Measurements from ENCODE around the gene GPR25. TPM values are rescaled to one million over a fixed set of nuclear protein-coding genes. Genes with fewer than 3 reads are reported as not detected.

GPR25 gene, protein sequence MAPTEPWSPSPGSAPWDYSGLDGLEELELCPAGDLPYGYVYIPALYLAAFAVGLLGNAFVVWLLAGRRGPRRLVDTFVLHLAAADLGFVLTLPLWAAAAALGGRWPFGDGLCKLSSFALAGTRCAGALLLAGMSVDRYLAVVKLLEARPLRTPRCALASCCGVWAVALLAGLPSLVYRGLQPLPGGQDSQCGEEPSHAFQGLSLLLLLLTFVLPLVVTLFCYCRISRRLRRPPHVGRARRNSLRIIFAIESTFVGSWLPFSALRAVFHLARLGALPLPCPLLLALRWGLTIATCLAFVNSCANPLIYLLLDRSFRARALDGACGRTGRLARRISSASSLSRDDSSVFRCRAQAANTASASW
- total RNA-seq, result not detected
- long read RNA-seq, result 0 reads

- ATAC-seq (ENCODE audit: poor library complexity) (no peak), DNase-seq (no peak)
- intact Hi-C loops (cut with DNase I), result no loop called here
These were observed at the start of gene GPR25 for GRCh38 chr1:200872446-200873115. Gene GPR25, plus strand, starts transcription at chr1:200872981. Its CDS starts 57 bp downstream, at chr1:200873038.

GRCh38 chr1:200831091-200831490 is 41.7 kb upstream of the GPR25 start:
- DNase-seq, result no peak
- intact Hi-C loops (cut with DNase I), result loop anchor here (10.0 kb wide), 1 partner anchor 206 kb away; the partner anchor contains the start of gene KIF14
- no peak for ATAC-seq (ENCODE audit: poor library complexity)

DNA sequence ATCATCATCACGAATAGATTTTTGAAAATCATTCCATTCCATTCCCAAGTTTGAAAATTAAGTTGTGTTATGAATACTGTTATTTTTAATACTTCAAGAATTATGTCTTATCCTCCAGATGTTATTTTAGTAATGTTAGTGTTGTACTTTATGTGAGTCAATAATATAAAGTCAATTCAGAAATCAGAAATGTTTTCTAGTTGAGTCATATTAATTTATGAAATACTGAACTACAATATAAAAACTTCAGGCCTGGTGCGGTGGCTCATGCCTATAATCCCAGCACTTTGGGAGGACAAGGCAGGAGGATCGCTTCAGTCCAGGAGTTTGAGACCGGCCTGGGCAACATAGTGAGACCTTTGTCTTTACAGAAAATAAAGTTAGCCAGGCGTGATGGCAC is 38.4 kb upstream of the GPR25 start:
- ATAC-seq (ENCODE audit: poor library complexity) (no peak), DNase-seq (no peak)
- intact Hi-C loops (cut with DNase I), result loop anchor here (10.0 kb wide), 1 partner anchor 210 kb away; the partner anchor contains the start of gene KIF14

DNA sequence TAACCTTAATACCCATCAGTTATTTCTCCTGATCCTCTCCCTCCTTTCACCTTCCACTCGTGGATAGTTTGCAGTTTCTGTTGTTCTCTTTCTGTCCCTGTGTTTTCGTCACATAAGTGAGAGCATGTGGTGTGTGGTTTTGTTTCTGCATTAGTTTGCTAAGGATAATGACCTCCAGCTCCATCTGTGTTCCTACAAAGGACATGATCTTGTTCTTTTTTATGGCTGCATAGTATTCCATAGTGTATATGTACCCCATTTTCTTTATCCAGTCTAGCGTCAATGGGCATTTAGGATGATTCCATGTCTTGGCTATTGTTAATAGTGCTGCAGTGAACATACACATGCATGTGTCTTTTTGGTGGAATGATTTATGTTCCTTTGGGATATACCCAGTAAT is 36.6 kb upstream of the GPR25 start:
- intact Hi-C loops (cut with DNase I), result loop anchor here (10.0 kb wide), 1 partner anchor 211 kb away; the partner anchor contains the start of gene KIF14

GRCh38 chr1:200837931-200838571 is 34.7 kb upstream of the GPR25 start:
- ATAC-seq (ENCODE audit: poor library complexity) (no peak), DNase-seq (no peak)
- intact Hi-C loops (cut with DNase I), result loop anchor here (10.0 kb wide), 1 partner anchor 213 kb away; the partner anchor contains the start of gene KIF14

More for the DNA sequence above, 36.6 kb upstream of the GPR25 start:
- DNase-seq (no peak), ATAC-seq (ENCODE audit: poor library complexity) (no peak)

DNA sequence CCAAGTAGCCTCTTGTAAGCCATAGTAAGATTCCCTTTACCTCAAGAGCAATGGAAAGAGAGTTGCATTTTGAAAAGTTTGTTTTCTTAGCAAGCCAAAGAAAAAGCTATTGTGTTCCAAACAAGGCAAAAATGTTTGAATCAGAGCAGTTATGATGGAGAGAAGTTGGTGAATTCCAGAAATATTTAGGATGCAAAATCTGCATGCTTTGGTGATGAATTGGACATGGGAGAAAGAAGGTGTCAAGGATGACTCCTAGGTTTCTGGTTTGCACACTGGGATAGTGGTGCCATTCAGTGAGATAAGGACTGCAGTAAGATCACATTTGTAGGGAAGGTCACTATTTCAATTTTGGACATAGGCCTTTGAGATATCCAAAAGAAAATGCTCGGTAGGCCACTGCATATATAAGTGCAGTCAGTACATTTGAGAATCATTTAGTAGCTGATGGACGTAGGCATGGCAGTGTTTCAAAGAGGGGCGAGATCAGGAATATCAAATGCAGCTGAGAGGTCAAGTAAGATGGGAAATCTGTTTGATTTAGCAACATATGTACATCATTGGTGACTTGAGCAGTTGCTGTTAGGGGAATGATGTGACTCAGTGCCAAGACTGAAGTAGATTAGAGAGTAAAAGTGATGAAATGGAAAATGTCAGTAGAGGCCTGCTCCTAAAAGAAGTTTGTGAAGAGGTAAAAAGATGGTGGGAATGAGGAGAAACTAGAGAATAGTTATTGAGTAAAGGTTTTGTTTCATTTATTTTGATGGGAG is 33.9 kb upstream of the GPR25 start:
- ATAC-seq (ENCODE audit: poor library complexity) (no peak), DNase-seq (no peak)
- intact Hi-C loops (cut with DNase I), result loop anchor here (10.0 kb wide), 1 partner anchor 214 kb away; the partner anchor contains the start of gene KIF14

DNA sequence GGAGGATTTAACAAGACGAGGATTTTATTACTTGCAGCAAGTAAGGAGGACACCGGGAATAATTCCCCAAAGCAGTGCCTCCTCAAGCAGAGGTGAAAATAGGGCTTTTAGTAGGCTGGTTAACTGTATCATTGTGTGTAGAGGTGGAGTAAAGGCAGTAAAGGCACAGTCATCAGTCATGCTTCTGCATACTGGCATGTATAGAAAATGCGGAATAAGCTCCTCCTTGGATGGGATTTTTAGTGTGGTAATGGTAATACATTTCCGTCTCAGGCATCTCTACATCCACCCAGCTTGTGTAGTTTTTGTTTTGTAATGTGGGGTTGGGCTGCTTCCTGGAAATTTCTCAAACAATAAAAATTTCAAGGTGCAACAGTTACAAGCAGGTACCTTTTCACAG is 27.4 kb upstream of the GPR25 start:
- ATAC-seq (ENCODE audit: poor library complexity) (no peak), DNase-seq (no peak)
- intact Hi-C loops (cut with DNase I), result no loop called here

- ATAC-seq (ENCODE audit: poor library complexity) (no peak), DNase-seq (no peak)
- intact Hi-C loops (cut with DNase I), result no loop called here
These were observed 26.4 kb upstream of the GPR25 start for GRCh38 chr1:200846398-200846797.

GRCh38 chr1:200849430-200849829 is 23.4 kb upstream of the GPR25 start:
- DNase-seq, result no peak
- ATAC-seq (ENCODE audit: poor library complexity), result no peak
- intact Hi-C loops (cut with DNase I), result no loop called here

DNA sequence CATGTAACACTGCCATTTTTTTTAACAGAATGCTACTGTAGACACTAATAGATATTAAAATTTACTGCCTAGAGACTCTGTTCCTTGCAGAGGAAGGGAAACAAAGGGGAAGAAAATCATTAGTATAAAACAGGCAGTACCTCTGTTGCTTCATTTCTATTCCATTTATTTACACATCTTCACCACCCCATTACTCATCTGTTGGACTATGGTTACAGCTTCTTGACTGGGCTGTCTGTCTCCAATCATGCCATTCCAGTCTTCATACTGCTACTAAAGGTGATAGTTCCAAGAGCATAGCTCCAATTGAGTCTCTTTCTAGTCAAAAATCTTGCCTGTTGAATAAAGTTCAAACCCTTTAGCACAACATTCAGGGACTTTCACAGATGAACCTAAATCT is 22.2 kb upstream of the GPR25 start:
- intact Hi-C loops (cut with DNase I), result no loop called here
- no peak for DNase-seq
- no peak for ATAC-seq (ENCODE audit: poor library complexity)

GRCh38 chr1:200856716-200857357 is 15.9 kb upstream of the GPR25 start:
- no peak for DNase-seq
- ATAC-seq (ENCODE audit: poor library complexity), result no peak
- intact Hi-C loops (cut with DNase I), result no loop called here

GRCh38 chr1:200857804-200858203 is 15.0 kb upstream of the GPR25 start:
- intact Hi-C loops (cut with DNase I), result no loop called here
- ATAC-seq (ENCODE audit: poor library complexity) (no peak), DNase-seq (no peak)

DNA sequence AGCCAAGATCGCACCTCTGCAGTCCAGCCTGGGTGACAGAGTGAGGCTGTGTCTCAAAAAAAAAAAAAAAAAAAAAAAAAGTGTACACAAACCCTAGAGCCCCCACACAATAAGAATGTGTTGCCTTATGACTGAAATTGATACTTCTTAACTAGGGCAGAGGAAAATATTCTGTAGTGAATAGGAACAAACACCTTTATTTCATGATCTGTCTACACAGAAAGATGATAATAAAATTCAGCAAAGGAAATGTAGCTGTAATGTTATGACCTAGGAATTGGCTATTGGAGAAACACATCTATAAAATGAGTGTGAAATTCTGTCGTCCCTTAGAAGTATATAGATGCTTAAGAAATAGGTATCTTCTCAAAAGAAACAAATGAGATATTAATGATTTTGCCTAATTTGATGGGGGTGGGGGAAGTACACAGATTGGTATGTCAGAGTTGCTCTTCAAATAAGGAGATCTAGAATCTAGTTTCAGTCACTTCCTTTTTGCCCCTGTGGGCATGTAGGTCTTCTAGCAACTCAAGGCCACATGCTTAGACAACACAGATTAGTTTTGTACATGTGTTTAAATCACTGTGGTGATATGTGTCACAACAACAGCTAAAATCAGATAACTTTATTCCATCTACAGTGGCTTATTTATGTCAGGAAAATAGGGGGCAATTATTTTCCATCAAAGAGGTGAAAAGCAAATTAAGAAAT is 10.7 kb upstream of the GPR25 start:
- DNase-seq (no peak), ATAC-seq (ENCODE audit: poor library complexity) (no peak)
- intact Hi-C loops (cut with DNase I), result no loop called here

- intact Hi-C loops (cut with DNase I), result no loop called here
- DNase-seq (no peak), ATAC-seq (ENCODE audit: poor library complexity) (no peak)
These were observed 9.9 kb upstream of the GPR25 start for GRCh38 chr1:200862713-200863415.

GRCh38 chr1:200866116-200866515 is 6.7 kb upstream of the GPR25 start:
- ATAC-seq (ENCODE audit: poor library complexity), result no peak
- intact Hi-C loops (cut with DNase I), result no loop called here

DNA sequence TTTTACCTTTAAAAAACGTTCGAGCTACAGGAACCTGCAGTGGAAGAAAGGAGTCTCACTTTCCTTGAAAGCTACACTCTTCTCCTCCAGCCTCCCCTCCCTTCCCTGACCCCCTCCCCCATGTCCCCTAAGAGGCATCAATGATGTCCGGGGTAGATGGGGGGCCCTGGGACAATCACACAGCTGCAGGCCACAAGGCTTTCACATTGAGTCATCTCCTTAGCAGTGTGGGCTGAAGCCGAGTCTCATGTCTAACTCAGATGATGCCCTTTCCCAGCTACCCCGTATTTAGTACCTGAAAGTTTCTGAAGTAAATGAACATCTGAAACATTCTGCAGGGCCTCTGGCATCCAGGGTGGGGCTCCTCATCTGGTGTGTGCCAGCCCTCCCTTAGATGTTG is 6.3 kb upstream of the GPR25 start:
- no peak for ATAC-seq (ENCODE audit: poor library complexity)
- DNase-seq, result no peak
- intact Hi-C loops (cut with DNase I), result no loop called here

More at GRCh38 chr1:200866116-200866515, 6.7 kb upstream of the GPR25 start:
- DNase-seq, result no peak

All from Right ventricle myocardium superior (tissue), 1 donor.